ENCODE data around the gene SHBG.

Gene SHBG

DNA sequence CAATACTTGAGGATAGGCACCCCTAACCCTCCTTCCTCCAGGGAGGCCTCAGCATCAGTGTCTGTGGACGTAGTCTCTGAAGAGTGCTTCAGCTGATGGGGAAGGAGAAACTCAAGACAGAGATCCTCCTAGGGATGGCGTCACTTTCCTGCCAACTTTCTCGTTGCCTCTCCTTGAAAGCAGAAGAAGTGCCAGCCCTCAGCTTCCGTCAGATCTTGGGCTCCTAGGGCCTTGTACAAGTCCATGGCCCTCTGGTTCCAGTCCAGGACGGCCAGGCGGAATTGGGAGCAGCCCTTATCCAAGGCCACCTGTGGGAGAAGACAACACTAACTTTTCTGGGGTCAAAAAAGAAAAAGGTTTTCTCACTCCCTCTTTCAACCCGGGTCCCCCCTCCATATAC, 3.6 kb upstream of the SHBG start:
- no peak for DNase-seq (ENCODE audit: low spot score)
- TF ChIP-seq, protein P1, sequence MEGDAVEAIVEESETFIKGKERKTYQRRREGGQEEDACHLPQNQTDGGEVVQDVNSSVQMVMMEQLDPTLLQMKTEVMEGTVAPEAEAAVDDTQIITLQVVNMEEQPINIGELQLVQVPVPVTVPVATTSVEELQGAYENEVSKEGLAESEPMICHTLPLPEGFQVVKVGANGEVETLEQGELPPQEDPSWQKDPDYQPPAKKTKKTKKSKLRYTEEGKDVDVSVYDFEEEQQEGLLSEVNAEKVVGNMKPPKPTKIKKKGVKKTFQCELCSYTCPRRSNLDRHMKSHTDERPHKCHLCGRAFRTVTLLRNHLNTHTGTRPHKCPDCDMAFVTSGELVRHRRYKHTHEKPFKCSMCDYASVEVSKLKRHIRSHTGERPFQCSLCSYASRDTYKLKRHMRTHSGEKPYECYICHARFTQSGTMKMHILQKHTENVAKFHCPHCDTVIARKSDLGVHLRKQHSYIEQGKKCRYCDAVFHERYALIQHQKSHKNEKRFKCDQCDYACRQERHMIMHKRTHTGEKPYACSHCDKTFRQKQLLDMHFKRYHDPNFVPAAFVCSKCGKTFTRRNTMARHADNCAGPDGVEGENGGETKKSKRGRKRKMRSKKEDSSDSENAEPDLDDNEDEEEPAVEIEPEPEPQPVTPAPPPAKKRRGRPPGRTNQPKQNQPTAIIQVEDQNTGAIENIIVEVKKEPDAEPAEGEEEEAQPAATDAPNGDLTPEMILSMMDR (IDR thresholded peaks at IDR 0.05; ENCODE audit: extremely low read depth, missing control alignments): no peak

DNA sequence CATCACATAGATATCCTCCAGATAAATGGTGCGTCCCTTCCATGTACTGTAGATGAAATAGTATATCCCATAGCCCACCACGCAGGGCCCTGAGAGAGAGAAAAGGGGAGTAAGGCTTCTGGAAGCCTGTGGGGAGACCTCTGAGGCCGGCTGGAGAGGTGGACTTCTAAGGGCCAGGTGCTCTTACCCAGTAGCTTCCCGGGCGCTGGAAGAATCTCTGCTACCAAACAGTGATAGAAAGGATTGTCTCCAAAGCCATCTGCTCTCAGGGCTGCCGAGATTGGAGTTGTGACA, 3.0 kb upstream of the SHBG start:
- TF ChIP-seq, protein P1 (IDR thresholded peaks at IDR 0.05; ENCODE audit: extremely low read depth, missing control alignments): no peak
- no peak for DNase-seq (ENCODE audit: low spot score)

DNA sequence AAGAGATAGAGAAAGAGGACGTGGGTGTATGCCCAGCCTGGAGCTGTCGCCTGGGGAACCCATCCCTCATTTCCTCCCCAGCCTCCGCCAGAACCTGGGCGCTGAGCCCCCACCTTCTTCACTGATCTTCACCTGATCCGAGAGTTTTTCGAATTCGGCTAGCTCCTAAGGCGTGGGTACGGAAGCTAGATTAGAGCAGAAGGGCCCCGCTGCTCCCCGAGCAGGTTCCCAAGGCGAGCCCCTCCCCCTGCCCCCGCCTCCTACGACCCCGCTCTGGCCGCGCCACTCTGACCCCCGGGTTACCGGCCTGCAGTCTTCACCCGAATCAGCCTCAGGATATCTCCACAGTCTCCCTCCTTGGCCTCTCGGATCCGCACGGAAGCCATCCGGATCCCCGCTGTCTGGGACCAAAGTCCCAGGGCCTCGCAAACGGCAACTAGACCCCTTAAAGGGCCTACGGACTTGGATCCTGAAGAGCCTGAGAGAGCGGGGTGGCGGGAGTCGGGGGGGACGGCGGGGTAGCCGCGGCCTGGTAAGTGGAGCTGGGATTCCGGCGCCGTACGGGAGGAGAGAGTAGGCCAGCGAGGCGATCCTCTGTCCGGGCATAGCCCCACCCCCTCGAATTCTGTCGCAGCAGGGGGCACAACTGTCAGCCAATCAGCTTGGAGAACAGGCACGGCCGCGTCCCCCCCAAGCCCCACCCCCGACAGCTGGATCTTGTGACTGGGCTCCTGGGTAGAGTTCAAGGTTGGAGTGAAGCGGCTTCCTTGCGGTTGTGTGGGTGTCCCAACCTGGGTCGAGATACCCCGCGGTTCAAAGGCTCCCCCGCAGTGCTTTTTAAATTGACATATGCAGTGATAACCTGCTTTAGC, 2.4 kb upstream of the SHBG start, which contains the start of gene SAT2:
Gene SAT2 (minus strand): TSS at position 572 of the 872 bp plus-strand sequence. CDS start 186 bp downstream, at position 386.
- peak; percentile 96 for DNase-seq (ENCODE audit: low spot score)
- TF ChIP-seq, protein P1 (IDR thresholded peaks at IDR 0.05; ENCODE audit: extremely low read depth, missing control alignments): no peak

DNA sequence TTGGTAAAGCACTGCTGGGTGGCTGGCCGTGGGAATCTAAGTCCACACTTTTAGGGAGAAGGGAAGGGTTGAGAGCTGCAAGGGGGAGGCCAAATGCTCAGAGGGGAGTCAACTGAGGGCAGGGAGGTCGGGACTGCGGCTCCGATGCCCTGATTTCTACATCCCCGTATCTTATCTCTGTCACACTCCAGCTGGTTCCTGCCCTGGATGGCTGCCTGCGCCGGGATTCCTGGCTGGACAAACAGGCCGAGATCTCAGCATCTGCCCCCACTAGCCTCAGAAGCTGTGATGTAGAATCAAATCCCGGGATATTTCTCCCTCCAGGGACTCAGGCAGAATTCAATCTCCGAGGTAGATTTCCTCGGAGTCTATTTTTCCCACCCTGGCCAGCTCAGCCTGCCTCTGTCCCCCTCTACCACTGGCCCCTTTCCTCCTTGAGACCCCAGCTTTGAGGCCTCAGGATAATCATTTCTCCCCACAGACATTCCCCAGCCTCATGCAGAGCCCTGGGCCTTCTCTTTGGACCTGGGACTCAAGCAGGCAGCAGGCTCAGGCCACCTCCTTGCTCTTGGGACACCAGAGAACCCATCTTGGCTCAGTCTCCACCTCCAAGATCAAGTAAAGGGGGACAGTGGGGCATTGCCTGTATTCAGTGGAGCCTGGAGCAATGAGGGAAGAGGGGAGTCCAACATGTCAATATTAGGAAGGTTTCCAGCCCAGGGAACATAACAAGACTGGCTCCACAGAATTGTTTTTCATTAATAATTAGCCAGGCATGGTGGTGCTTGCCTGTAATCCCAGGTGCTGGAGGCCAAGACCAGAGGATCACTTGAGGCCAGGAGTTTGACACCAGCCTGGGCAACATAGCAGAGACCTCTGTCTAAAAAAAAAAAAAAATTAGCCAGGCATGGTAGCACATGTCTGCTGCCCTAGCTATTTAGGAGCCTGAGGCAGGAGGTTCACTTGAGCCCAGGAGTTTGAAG, 1.8 kb downstream of the SHBG start:
- DNase-seq (ENCODE audit: low spot score): no peak
- TF ChIP-seq, protein P1 (IDR thresholded peaks at IDR 0.05; ENCODE audit: extremely low read depth, missing control alignments): no peak

DNA sequence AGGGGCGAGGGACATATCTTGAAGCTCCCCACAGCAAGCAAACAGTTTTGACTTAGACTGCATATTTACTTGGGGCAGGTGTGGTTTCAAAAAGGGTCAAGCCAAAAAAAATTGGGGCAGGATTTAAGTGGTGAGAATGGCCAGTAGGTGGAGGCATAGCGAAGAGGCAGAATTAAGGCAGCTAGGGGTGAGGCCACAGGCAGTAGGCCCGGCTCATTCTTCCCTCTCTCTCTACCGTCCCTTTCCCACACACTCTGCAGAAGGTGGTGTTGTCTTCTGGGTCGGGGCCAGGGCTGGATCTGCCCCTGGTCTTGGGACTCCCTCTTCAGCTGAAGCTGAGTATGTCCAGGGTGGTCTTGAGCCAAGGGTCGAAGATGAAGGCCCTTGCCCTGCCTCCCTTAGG, 2.6 kb downstream of the SHBG start:
- DNase-seq (ENCODE audit: low spot score): peak; percentile 75
- TF ChIP-seq, protein P1 (IDR thresholded peaks at IDR 0.05; ENCODE audit: extremely low read depth, missing control alignments): peak; percentile 25

DNA sequence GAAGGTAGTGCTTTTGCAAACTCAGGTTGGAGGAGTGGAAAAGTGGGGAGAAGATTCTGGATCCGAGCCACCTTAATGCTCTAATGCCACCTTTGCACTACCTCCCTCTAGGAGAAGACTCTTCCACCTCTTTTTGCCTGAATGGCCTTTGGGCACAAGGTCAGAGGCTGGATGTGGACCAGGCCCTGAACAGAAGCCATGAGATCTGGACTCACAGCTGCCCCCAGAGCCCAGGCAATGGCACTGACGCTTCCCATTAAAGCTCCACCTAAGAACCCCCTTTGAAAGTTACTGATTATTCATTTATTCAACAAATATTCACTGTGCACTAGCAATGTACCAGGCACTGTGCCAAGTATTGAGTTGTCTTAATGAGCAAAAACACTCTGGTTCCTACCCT, 3.2 kb downstream of the SHBG start:
- TF ChIP-seq, protein P1 (IDR thresholded peaks at IDR 0.05; ENCODE audit: extremely low read depth, missing control alignments): no peak
- no peak for DNase-seq (ENCODE audit: low spot score)

DNA sequence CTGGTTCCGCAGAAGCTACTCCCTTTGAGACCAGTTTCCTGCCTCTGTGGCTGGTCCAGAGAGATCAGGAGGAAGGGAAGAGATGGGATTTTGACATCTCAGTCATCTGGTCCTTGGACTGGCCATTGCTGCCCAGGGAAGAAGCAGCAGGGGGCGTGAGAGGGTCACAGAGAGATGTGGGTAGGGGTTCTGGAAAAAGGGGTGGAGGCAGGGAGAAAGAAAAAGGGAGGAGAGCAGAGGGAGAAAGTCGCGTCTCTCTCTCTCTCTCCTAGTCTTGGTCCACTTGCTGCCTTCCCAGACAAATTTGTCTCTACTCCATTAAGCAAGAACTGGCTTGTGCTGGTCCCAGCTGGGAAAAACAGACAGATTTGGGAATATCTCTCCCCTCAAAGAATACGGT, 4.4 kb downstream of the SHBG start:
- TF ChIP-seq, protein P1 (IDR thresholded peaks at IDR 0.05; ENCODE audit: extremely low read depth, missing control alignments): peak; percentile 40
- no peak for DNase-seq (ENCODE audit: low spot score)
